GM23338 (cell line): ENCODE measurements around the gene DNAJC15. TPM values are rescaled to one million over a fixed set of nuclear protein-coding genes. Genes with fewer than 3 reads are reported as not detected.

ENCODE experiments used
- ATAC-seq: fragments of 200-7000 bp; cut with Tn5 transposase; 3 replicates; pipeline ENCODE4 v1.9.1; 2020
- DNase-seq: peaks from one replicate; pipeline ENCODE4 v3.0.0-alpha.2; 2015; ENCODE audit warnings: low spot score
- H2AFZ ChIP-seq: fragments of 200-600 bp; sonication (generic); 2 replicates; pipeline ENCODE4 v1.8.0; 2016; ENCODE audit warnings: antibody characterized with exemption, mild to moderate bottlenecking, moderate library complexity
- H3F3A ChIP-seq: fragments of 200-600 bp; sonication (generic); replicated peaks from 2 replicates; pipeline ENCODE4 v1.8.0; 2017; ENCODE audit warnings: antibody characterized with exemption, mixed run types, low read depth
- H3K27ac ChIP-seq: fragments of 200-600 bp; sonication (generic); 2 replicates; pipeline ENCODE4 v1.6.1; 2016; ENCODE audit warnings: low read depth
- H3K27me3 ChIP-seq: fragments of 200-600 bp; sonication (generic); 2 replicates; pipeline ENCODE4 v1.8.0; 2016; ENCODE audit warnings: mild to moderate bottlenecking, mixed run types, moderate library complexity; ENCODE audit not compliant: insufficient read depth
- H3K36me3 ChIP-seq: fragments of 200-600 bp; sonication (generic); 2 replicates; pipeline ENCODE4 v1.8.0; 2016; ENCODE audit warnings: mild to moderate bottlenecking; ENCODE audit not compliant: insufficient read depth
- H3K4me1 ChIP-seq: fragments of 200-600 bp; sonication (generic); 2 replicates; pipeline ENCODE4 v1.8.0; 2016; ENCODE audit warnings: mild to moderate bottlenecking, moderate library complexity; ENCODE audit not compliant: insufficient read depth
- H3K4me2 ChIP-seq: fragments of 200-600 bp; sonication (generic); 2 replicates; pipeline ENCODE4 v1.7.1; 2017; ENCODE audit warnings: mixed run types
- H3K4me3 ChIP-seq: fragments of 200-600 bp; sonication (generic); 2 replicates; pipeline ENCODE4 v1.6.1; 2016; ENCODE audit warnings: mixed run types
- H3K79me2 ChIP-seq: fragments of 200-600 bp; sonication (generic); replicated peaks from 2 replicates; pipeline ENCODE4 v1.8.0; 2017; ENCODE audit warnings: mild to moderate bottlenecking; ENCODE audit not compliant: insufficient read depth
- H3K9me2 ChIP-seq: fragments of 200-600 bp; sonication (generic); 2 replicates; pipeline ENCODE4 v1.8.0; 2017; ENCODE audit not compliant: insufficient read depth
- H4K20me1 ChIP-seq: fragments of 200-600 bp; sonication (generic); replicated peaks from 2 replicates; pipeline ENCODE4 v1.8.0; 2017; ENCODE audit warnings: mild to moderate bottlenecking; ENCODE audit not compliant: insufficient read depth
- H3K27ac Mint-ChIP-seq: 2 replicates; pipeline ENCODE4 v1.8.0; 2020; ENCODE audit warnings: inconsistent platforms, mild to moderate bottlenecking, moderate library complexity, mixed read lengths
- H3K27me3 Mint-ChIP-seq: 3 replicates; pipeline ENCODE4 v1.8.0; 2022; ENCODE audit warnings: low read depth, mild to moderate bottlenecking, moderate library complexity, mixed read lengths, inconsistent platforms; ENCODE audit not compliant: insufficient read depth, poor library complexity
- H3K36me3 Mint-ChIP-seq: 3 replicates; pipeline ENCODE4 v1.8.0; 2021; ENCODE audit warnings: low read depth, mild to moderate bottlenecking, inconsistent platforms, moderate library complexity, mixed read lengths
- H3K4me1 Mint-ChIP-seq: 3 replicates; pipeline ENCODE4 v1.8.0; 2020; ENCODE audit warnings: mild to moderate bottlenecking, inconsistent platforms, mixed read lengths
- H3K4me3 Mint-ChIP-seq: 3 replicates; pipeline ENCODE4 v1.8.0; 2021; ENCODE audit warnings: moderate library complexity, mild to moderate bottlenecking, inconsistent platforms, mixed read lengths
- H3K9me3 Mint-ChIP-seq: 3 replicates; pipeline ENCODE4 v1.8.0; 2020; ENCODE audit warnings: moderate library complexity, mild to moderate bottlenecking, inconsistent platforms, mixed read lengths
- CREB1 ChIP-seq: fragments of 250-450 bp; sonication (Bioruptor Pico); IDR thresholded peaks from 2 replicates; pipeline ENCODE4 v1.5.0; 2020; ENCODE audit warnings: low read depth, mild to moderate bottlenecking, moderate library complexity
- CTCF ChIP-seq, 2 experiments: fragments of 200-600 bp in 1 of 2; sonication (generic) in 1 of 2; conservative IDR thresholded peaks; 2 replicates each; pipeline versions ENCODE4 v1.5.1 to v1.6.1; 2016 to 2017; ENCODE audit warnings: antibody characterized with exemption in 2 of 2, low read depth in 2 of 2, mild to moderate bottlenecking in 2 of 2, moderate library complexity in 1 of 2
- ETS1 ChIP-seq: IDR thresholded peaks from 2 replicates; pipeline ENCODE4 v1.6.1; 2016; ENCODE audit warnings: antibody characterized with exemption
- EZH2 ChIP-seq: fragments of 200-600 bp; sonication (generic); IDR thresholded peaks from one replicate; pipeline ENCODE4 v1.8.0; 2017; ENCODE audit warnings: antibody characterized with exemption, mild to moderate bottlenecking, low read depth; ENCODE audit not compliant: unreplicated experiment
- EZH2phosphoT487 ChIP-seq: fragments of 200-600 bp; sonication (generic); IDR thresholded peaks from one replicate; pipeline ENCODE4 v1.8.1; 2018; ENCODE audit warnings: antibody characterized with exemption; ENCODE audit not compliant: unreplicated experiment
- JUNB ChIP-seq: IDR thresholded peaks from one replicate; pipeline ENCODE4 v1.6.1; 2016; ENCODE audit warnings: antibody characterized with exemption; ENCODE audit not compliant: unreplicated experiment
- NANOG ChIP-seq: IDR thresholded peaks from 2 replicates; pipeline ENCODE4 v1.6.1; 2016; ENCODE audit warnings: antibody characterized with exemption, borderline replicate concordance
- POLR2AphosphoS5 ChIP-seq: IDR thresholded peaks from 2 replicates; pipeline ENCODE4 v1.6.1; 2016; ENCODE audit warnings: antibody characterized with exemption, low read depth
- REST ChIP-seq: IDR thresholded peaks from one replicate; pipeline ENCODE4 v1.6.1; 2018; ENCODE audit warnings: antibody characterized with exemption; ENCODE audit not compliant: unreplicated experiment
- STAT1 ChIP-seq: IDR thresholded peaks from one replicate; pipeline ENCODE4 v1.6.1; 2016; ENCODE audit warnings: antibody characterized with exemption; ENCODE audit not compliant: unreplicated experiment
- ZNF114 ChIP-seq: fragments of 250-450 bp; sonication (Bioruptor Pico); IDR thresholded peaks from 2 replicates; pipeline ENCODE4 v1.5.0; 2020; ENCODE audit warnings: mild to moderate bottlenecking, moderate library complexity
- ZNF331 ChIP-seq: fragments of 250-450 bp; sonication (Bioruptor Pico); IDR thresholded peaks from 2 replicates; pipeline ENCODE4 v1.5.0; 2020; ENCODE audit warnings: low read depth, mild to moderate bottlenecking, moderate library complexity
- ZNF462 ChIP-seq: fragments of 250-450 bp; sonication (Bioruptor Pico); IDR thresholded peaks from 2 replicates; pipeline ENCODE4 v1.5.0; 2020; ENCODE audit warnings: mild to moderate bottlenecking, moderate library complexity
- polyA plus RNA-seq: library from polyadenylated mRNA; unstranded; fragments of >200 nt; fragmentation: Nextera tagmentation; extraction: Ambion mirVana; gene quantifications from 2 replicates; pipeline ENCODE4 v1.2.1, GENCODE V29; 2016
- total RNA-seq: library from RNA; depleted of rRNA; stranded (reverse); fragments of >200 nt; shearing (Covaris generic); gene quantifications from 2 replicates; pipeline ENCODE4 v1.2.3, GENCODE V29; 2014

DNAJC15 gene
- total and polyA plus RNA-seq, 2 experiments from 2014 or later = 11.4 to 80.4 TPM

- H3F3A ChIP-seq = no peaks in the 10 kb centered on the region
- no peak for DNase-seq
- no peak overlapping the region; the same call in 1 of the 2 replicates for H2AFZ ChIP-seq
- no peak overlapping the region for H3K4me3 ChIP-seq
- H3K9me2 ChIP-seq = peaks cover 14% of the 10 kb centered on the region
- H3K4me1 ChIP-seq = peaks cover 20% of the 10 kb centered on the region
- H3K36me3 Mint-ChIP-seq = no peaks in the 10 kb centered on the region
- H3K36me3 ChIP-seq = no peaks in the 10 kb centered on the region
- no peaks in the 10 kb centered on the region for H3K79me2 ChIP-seq
- ATAC-seq = no peak
- H3K27ac Mint-ChIP-seq = no peak overlapping the region
- no peak for TF ChIP-seq EZH2phosphoT487
- TF ChIP-seq CREB1 = no peak
- no peak for TF ChIP-seq REST
- no peak for TF ChIP-seq ETS1
- TF ChIP-seq CTCF (conservative IDR thresholded peaks at IDR 0.05; ENCODE audit: low read depth in 2 of 2) = no peak
- TF ChIP-seq ZNF462 (CRISPR knock-in tag) = no peak
- TF ChIP-seq NANOG = no peak
- TF ChIP-seq STAT1 = no peak
- TF ChIP-seq EZH2 = no peak
- no peak for TF ChIP-seq ZNF114 (CRISPR knock-in tag)
- no peak for TF ChIP-seq JUNB
- TF ChIP-seq ZNF331 = no peak
- TF ChIP-seq POLR2AphosphoS5 = no peak
- no peak overlapping the region for H3K27ac ChIP-seq
- H3K4me1 Mint-ChIP-seq = peaks cover 52% of the 10 kb centered on the region
- H3K4me2 ChIP-seq = no peak overlapping the region
- no peaks in the 10 kb centered on the region for H3K27me3 ChIP-seq
- H4K20me1 ChIP-seq = no peaks in the 10 kb centered on the region
- H3K9me3 Mint-ChIP-seq = no peaks in the 10 kb centered on the region
- H3K4me3 Mint-ChIP-seq = no peak overlapping the region
- peaks cover 3% of the 10 kb centered on the region for H3K27me3 Mint-ChIP-seq
Measured at GRCh38 chr13:43135516-43135915, 112.1 kb downstream of the DNAJC15 start.
